GM06990 (cell line): ENCODE data around the gene EPX.

Experiments used
- DNase-seq: peaks from one replicate; pipeline ENCODE4 v3.0.0-alpha.2; 2011; ENCODE audit not compliant: insufficient read length; ENCODE audit errors: extremely low read depth
- H3K27me3 ChIP-seq: replicated peaks from 2 replicates; pipeline ENCODE4 v1.6.0; 2011; ENCODE audit warnings: low read length; ENCODE audit not compliant: control insufficient read depth, insufficient read depth
- H3K36me3 ChIP-seq: 2 replicates; pipeline ENCODE4 v1.5.1; 2011; ENCODE audit warnings: low read length; ENCODE audit not compliant: control insufficient read depth, insufficient read depth
- H3K4me3 ChIP-seq: replicated peaks from 2 replicates; pipeline ENCODE4 v1.5.1; 2011; ENCODE audit warnings: low read depth, mild to moderate bottlenecking, control low read depth, low read length
- TF ChIP-seq, protein P1 (sequence below): IDR thresholded peaks from 2 replicates; pipeline ENCODE4 v1.5.1; 2011; ENCODE audit warnings: low read length, control low read depth, mild to moderate bottlenecking, inconsistent platforms; ENCODE audit not compliant: insufficient read depth, poor library complexity, severe bottlenecking

The EPX gene

DNA sequence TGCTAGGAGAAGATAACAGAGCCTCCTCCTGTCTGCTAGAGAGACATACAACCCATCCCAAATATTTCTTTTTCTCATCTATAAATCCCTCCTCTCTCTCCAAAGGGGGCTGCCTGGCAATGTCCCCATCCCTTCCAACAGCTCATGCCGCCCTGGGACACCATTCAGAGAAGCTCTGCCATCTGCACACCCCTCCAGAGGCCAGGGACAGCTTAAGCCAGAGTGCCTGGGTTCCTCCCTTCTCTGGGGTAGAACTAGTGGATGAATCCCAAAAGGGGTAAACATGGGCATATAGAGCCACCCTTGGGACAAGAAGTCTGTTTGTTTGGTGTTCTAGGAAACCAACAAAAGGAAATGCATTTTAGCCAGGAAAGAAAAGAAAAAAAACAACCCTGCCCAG, 43.3 kb downstream of the EPX start:
- Histone ChIP-seq H3K4me3 (no peak overlapping the region), H3K27me3 (no peaks in the 10 kb centered on the region; the same call in 1 of the 2 replicates), H3K36me3 (no peaks in the 10 kb centered on the region)
- no peak for DNase-seq
- TF ChIP-seq, protein P1, sequence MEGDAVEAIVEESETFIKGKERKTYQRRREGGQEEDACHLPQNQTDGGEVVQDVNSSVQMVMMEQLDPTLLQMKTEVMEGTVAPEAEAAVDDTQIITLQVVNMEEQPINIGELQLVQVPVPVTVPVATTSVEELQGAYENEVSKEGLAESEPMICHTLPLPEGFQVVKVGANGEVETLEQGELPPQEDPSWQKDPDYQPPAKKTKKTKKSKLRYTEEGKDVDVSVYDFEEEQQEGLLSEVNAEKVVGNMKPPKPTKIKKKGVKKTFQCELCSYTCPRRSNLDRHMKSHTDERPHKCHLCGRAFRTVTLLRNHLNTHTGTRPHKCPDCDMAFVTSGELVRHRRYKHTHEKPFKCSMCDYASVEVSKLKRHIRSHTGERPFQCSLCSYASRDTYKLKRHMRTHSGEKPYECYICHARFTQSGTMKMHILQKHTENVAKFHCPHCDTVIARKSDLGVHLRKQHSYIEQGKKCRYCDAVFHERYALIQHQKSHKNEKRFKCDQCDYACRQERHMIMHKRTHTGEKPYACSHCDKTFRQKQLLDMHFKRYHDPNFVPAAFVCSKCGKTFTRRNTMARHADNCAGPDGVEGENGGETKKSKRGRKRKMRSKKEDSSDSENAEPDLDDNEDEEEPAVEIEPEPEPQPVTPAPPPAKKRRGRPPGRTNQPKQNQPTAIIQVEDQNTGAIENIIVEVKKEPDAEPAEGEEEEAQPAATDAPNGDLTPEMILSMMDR, result no peak

DNA sequence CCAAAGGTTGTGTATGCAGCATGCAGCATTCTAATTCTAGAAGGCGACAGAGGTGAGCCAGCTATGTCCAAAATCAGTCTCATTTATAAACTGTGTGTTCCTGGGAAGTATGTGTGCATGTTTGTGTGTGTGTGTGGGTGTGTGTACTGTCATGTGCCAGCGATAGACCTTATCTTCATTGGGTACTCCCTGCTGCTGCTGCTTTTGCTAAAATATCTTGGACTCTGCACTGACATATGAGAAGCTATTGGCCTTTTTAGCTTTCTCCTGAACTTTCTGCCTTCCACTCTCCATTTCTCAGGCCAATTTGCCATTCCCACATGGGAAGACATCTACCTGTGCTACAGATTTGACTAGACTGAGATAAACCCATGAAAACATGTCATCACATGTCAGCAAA, 43.9 kb downstream of the EPX start:
- no peaks in the 10 kb centered on the region; the same call in 1 of the 2 replicates for H3K27me3 ChIP-seq
- TF ChIP-seq, protein P1, result no peak
- no peak overlapping the region for H3K4me3 ChIP-seq
- no peak for DNase-seq
- no peaks in the 10 kb centered on the region for H3K36me3 ChIP-seq

DNA sequence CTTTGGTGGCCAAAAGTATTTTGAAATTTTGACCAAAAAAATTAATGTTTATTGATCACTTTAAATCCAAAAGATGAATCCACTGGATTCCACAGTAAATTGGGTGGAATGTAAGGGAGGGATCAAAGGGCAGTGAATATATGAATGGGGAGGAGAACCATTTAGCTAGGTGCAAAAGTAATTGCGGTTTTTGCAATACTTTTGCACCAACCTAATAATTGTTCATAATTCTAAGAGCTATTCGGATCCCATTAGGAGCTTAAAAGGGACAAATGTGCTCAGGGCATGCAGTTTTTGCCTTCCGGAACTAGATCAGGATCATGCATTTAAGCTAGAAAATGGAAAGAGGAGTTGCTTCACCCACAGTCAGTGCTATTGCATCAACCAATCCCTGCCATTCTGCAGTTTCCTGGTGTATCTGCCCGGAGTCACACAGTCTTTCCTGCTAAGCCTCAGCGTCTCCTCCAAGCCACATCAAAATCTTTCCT, 45.7 kb downstream of the EPX start, which contains the start of gene LPO:
Gene LPO, plus strand, starts transcription at position 438 of the 488 bp plus-strand sequence. CDS start 4,396 bp downstream, outside the sequence.
- DNase-seq, result no peak
- no peak within 1 kb of the TSS for H3K4me3 ChIP-seq
- no peaks in the 10 kb centered on the region; the same call in 1 of the 2 replicates for H3K27me3 ChIP-seq
- no peaks in the 10 kb centered on the region for H3K36me3 ChIP-seq
- TF ChIP-seq, protein P1, result no peak

DNA sequence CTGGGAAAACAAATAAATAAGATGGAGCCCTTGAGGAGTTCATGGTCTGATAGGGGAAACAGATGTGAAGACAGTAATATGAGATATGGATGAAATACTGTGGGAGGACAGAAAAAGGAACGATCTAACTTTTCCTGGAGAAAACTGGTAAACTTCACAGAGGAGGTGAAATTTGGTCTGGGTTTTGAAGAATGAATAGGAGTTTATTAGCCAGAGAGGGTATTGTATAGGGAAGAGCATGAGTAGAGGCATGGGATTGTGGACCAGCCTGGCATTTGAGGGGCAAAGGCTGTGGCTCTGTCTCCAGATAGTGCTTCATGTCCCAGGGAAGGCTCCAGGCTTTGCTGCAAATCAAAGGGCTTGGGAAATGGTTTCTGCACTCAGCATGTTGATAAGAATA, 47.5 kb downstream of the EPX start:
- no peaks in the 10 kb centered on the region; the same call in 1 of the 2 replicates for H3K27me3 ChIP-seq
- H3K36me3 ChIP-seq, result no peaks in the 10 kb centered on the region
- no peak overlapping the region for H3K4me3 ChIP-seq
- DNase-seq, result no peak
- TF ChIP-seq, protein P1, result no peak

- TF ChIP-seq, protein P1, result no peak
- Histone ChIP-seq H3K4me3 (no peak overlapping the region), H3K27me3 (no peaks in the 10 kb centered on the region; the same call in 1 of the 2 replicates), H3K36me3 (no peaks in the 10 kb centered on the region)
- no peak for DNase-seq
These were observed 49.8 kb downstream of the EPX start for GRCh38 chr17:58242171-58242784.

- no peaks in the 10 kb centered on the region for H3K36me3 ChIP-seq
- TF ChIP-seq, protein P1, result no peak
- H3K4me3 ChIP-seq, result no peak overlapping the region
- DNase-seq, result no peak
- H3K27me3 ChIP-seq, result no peaks in the 10 kb centered on the region; the same call in 1 of the 2 replicates
These were observed 52.4 kb downstream of the EPX start for GRCh38 chr17:58244963-58245362.
